Stimulated activated CD8-positive, alpha-beta memory T cell treated with anti-CD3 and anti-CD28 coated beads, Interleukin-12 subunit alpha, Interleukin-12 subunit beta, amount 100 ng/mL, for 1 hour (primary cell): ENCODE results near the gene RBM26.
"Not testable (repeated sequence)": the region's sequence is repeated elsewhere in the genome, so short reads cannot be mapped to it uniquely, and the experiment has no call there.

Experiments used
- DNase-seq: peaks from one replicate; pipeline ENCODE4 v3.0.0-alpha.2; 2020; ENCODE audit warnings: low read depth

Gene RBM26

DNA sequence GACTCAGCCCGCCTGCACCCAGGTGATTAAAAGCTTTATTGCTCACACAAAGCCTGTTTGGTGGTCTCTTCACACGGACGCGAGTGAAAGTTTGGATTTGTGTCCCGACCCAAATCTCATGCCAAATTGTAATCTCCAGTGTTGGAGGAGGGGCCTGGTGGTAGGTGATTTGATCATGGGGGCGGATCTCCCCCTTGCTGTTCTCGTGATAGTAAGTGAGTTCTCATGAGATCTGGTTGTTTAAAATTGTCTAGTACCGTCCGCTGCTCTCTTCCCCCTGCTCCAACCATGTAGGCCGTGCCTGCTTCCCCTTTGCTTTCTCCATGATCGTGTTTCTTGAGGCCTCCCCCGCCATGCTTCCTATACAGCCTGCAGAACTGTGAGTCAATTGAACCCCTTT lies 126.3 kb downstream of the RBM26 start:
- not testable (repeated sequence) for DNase-seq

DNA sequence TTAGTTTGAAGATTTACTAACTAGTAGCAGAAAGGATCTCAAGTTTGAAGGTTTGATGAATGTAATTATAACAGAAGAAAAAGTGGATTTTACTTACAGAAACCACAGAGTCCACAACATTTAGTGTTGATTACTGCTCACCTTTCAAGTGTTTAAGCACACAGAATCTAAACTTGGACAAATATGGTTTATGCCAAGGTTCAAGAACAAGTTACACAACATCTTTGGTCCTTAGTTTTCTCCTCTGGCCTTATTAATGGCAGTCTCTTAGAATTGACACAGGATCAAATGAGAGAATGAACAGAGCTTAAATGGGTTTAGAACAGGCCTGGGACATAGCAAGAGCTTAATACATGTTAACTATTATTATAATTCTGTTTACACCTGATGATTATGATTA lies 133.0 kb downstream of the RBM26 start:
- no peak for DNase-seq

DNA sequence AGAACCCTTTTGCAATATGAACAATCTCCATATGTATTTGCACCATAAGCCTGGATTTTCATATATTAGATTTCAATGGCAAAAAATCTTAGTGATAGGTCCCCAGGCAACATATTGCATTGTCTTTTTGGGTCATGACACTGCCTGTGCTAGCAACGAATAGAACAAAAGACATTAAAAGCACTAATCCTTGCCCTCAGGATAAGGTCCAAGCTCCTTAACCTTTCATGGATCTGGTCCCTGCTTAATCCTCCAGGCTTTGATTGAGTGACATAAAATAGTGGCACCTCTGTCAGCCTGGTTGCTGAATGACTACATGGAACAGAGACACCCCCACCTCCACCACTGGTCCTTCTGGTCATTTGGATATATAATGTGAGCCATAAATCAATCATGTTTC lies 134.4 kb downstream of the RBM26 start:
- DNase-seq = no peak

DNA sequence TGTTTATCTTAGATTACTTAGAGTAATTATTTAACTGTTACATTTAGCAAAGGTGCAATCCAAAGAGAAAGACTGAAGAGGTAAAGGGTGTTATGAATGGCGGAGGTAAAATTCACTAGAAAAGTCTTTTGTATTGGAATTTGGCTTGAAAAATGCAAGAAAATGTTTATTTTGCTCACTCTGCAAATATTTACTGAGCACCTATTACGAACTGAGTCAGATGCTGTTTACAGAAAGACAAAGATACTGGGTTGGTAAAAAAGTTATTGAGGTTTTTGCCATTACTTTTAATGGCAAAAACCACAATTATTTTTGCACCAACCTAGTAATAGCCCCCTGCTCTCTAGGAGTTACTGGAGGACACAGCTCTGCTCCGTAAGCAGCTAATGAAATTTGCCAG lies 135.2 kb downstream of the RBM26 start:
- no peak for DNase-seq
